Endothelial cell (in vitro differentiated cells): ENCODE measurements around the gene GORASP1. TPM values are rescaled to one million over a fixed set of nuclear protein-coding genes. Genes with fewer than 3 reads are reported as not detected.

Experiments
- DNase-seq: peaks from one replicate; pipeline ENCODE4 v3.0.0; 2021; ENCODE audit warnings: low spot score
- H3K27ac Mint-ChIP-seq: one replicate; pipeline ENCODE4 v1.8.0; 2021; ENCODE audit warnings: mixed read lengths, inconsistent platforms; ENCODE audit not compliant: unreplicated experiment
- H3K27me3 Mint-ChIP-seq: one replicate; pipeline ENCODE4 v1.8.0; 2021; ENCODE audit warnings: mild to moderate bottlenecking, moderate library complexity, mixed read lengths, inconsistent platforms; ENCODE audit not compliant: unreplicated experiment
- H3K36me3 Mint-ChIP-seq: one replicate; pipeline ENCODE4 v1.8.0; 2021; ENCODE audit warnings: mild to moderate bottlenecking, low read depth, mixed read lengths, inconsistent platforms; ENCODE audit not compliant: unreplicated experiment
- H3K4me1 Mint-ChIP-seq: one replicate; pipeline ENCODE4 v1.8.0; 2021; ENCODE audit warnings: mild to moderate bottlenecking, mixed read lengths, inconsistent platforms; ENCODE audit not compliant: unreplicated experiment
- H3K4me3 Mint-ChIP-seq: one replicate; pipeline ENCODE4 v1.8.0; 2021; ENCODE audit warnings: mild to moderate bottlenecking, mixed read lengths, inconsistent platforms; ENCODE audit not compliant: unreplicated experiment
- H3K9me3 Mint-ChIP-seq: one replicate; pipeline ENCODE4 v1.8.0; 2021; ENCODE audit warnings: mixed read lengths, inconsistent platforms; ENCODE audit not compliant: unreplicated experiment
- CTCF ChIP-seq: fragments of 200-600 bp; sonication (generic); IDR thresholded peaks from one replicate; pipeline ENCODE4 v1.5.0; 2021; ENCODE audit warnings: antibody characterized with exemption; ENCODE audit not compliant: unreplicated experiment
- total RNA-seq: library from RNA; stranded (reverse); fragmentation: NEBNext Ultra II Directional; extraction: Animal tissue kit (Norgen Biotek cat#: 25700); gene quantifications from one replicate; pipeline ENCODE4 v1.2.1, GENCODE V29; 2021; ENCODE audit not compliant: unreplicated experiment

GORASP1 gene
- total RNA-seq, 1 donor from 2014 or later, result 130 TPM

DNA sequence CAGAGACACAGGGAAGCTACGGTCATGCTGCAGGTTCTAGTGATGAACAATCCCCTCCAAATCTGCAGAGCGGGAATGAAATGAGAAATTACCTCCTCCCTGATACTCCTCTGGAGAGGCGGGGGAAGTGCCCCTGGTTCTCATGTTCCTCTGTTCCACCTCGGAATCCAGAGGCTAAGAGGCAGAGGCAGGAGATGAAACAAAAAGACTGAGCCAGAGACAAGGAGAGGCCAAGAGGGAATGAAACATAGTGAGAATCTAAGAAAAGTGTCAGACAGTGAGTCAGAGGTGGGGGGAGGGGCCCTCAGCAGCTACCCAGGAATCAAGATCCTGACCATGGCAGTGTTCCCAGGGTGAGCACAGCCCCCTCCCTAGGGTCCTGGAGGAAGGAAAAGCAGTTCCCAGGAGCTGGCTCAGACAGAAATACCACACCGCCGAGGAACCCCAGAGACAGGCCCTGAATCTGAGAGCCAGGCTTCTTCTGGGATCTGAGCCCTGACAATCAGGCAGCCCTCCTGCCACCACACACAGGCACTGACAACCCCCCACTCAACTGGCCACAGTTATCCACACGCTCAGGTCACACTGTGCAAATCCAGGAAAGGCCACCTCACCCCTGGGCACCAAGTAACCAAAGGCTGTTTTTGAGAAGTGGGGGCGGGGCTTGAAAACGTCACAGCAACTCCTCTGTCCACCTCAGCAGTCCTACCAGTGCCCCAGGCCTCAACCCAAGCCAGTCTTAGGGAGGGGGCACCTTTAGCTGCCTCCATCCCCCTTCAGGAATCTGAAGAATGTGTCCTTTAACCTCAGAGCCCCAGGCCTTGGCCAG lies 43.6 kb upstream of the GORASP1 start:
- peak overlapping the region; percentile 97 for H3K27ac Mint-ChIP-seq
- peak; percentile 43 for DNase-seq
- no peaks in the 10 kb centered on the region for H3K9me3 Mint-ChIP-seq
- H3K4me3 Mint-ChIP-seq, result peak overlapping the region; percentile 100
- peaks cover 39% of the 10 kb centered on the region for H3K27me3 Mint-ChIP-seq
- H3K4me1 Mint-ChIP-seq, result peaks cover 79% of the 10 kb centered on the region
- peaks cover 27% of the 10 kb centered on the region for H3K36me3 Mint-ChIP-seq
- no peak for TF ChIP-seq CTCF

DNA sequence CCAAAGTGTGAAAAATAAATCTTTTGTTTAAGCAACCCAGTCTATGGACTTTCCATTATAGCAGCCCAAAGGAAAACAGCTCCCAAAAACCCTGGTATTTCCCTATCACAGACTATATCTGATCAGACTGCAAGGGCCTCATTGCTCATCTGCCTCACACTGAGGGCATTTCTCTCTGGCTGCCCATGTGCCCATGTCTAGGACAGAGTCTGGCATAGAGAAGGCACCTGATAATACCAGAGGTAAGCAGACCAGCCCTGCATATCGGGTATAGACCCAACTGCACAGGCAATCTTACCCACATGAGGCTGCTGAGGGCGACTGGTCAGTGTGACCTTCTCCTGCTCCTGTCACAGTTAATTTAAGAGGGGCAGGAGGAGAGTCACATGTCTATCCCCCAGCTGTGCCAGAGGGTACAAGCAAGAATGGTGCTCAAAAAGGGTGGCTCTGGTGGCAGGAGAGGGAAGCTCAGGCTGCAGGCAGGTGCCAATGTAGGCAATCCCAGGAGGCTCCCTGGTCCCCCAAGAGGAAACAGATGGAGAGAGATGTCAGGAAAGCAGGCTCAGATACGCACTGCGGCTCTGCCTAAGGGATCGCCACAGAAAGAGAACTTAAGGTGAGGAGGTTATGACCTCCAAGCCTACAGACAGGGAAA lies 42.8 kb upstream of the GORASP1 start:
- Mint-ChIP-seq H3K9me3 (no peaks in the 10 kb centered on the region), H3K27ac (peak overlapping the region; percentile 99), H3K27me3 (peaks cover 36% of the 10 kb centered on the region), H3K4me1 (peaks cover 83% of the 10 kb centered on the region), H3K36me3 (peaks cover 34% of the 10 kb centered on the region), H3K4me3 (peak overlapping the region; percentile 100)
- DNase-seq, result no peak
- no peak for TF ChIP-seq CTCF

GRCh38 chr3:39149498-39150147 lies 42.2 kb upstream of the GORASP1 start:
- peaks cover 38% of the 10 kb centered on the region for H3K36me3 Mint-ChIP-seq
- peak overlapping the region; percentile 70 for H3K4me3 Mint-ChIP-seq
- peaks cover 31% of the 10 kb centered on the region for H3K27me3 Mint-ChIP-seq
- H3K9me3 Mint-ChIP-seq, result no peaks in the 10 kb centered on the region
- peaks cover 79% of the 10 kb centered on the region for H3K4me1 Mint-ChIP-seq
- peak overlapping the region; percentile 99 for H3K27ac Mint-ChIP-seq
- no peak for DNase-seq
- TF ChIP-seq CTCF, result no peak

- Mint-ChIP-seq H3K4me3 (peak overlapping the region; percentile 70), H3K27ac (peak overlapping the region; percentile 99), H3K9me3 (no peaks in the 10 kb centered on the region), H3K4me1 (peaks cover 76% of the 10 kb centered on the region), H3K36me3 (peaks cover 42% of the 10 kb centered on the region), H3K27me3 (peaks cover 30% of the 10 kb centered on the region)
- TF ChIP-seq CTCF, result no peak
- DNase-seq, result no peak
Measured at GRCh38 chr3:39149059-39149455, 41.6 kb upstream of the GORASP1 start.
